ENCODE data around the gene DSCAM. TPM values are rescaled to one million over a fixed set of nuclear protein-coding genes. Genes with fewer than 3 reads are reported as not detected.

DSCAM gene
- total and polyA plus RNA-seq, 2 donors (not counting 1 experiment from before 2014, with no cell fraction given): not detected

DNA sequence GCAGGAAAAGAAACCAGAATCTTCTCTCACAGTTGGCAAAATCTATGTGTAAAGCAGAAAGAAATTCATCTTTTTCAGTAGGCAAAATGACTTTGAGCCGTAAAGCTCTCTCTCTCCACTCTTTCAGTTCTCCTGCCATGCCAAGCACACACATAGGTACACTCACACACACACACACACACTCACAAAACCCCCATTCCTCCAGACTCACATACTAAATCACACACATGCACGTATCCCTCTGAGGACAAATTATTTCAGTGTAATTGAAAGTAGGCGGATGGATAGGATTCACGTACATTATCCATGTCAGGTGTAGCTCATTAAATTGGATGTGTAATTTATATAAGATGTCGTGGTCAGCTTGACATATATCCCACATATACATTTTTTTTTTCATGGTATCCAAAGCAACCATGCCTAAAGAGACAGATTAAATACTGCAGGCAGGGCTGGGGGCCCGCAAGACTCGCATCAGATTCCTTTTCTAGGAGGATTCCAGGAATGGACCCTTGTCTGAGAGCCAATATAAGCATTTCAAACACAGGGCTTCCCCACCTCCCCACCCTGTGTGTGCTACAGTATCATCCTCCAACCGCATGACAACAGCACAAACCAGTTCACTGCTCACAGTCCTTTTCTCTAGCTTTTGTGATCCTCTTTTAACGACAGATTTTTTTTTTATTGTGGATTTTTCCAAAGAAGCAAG is 658.9 kb downstream of the DSCAM start:
- ChIA-PET POLR2A (no interaction called here), CTCF (no interaction called here)
- Mint-ChIP-seq H3K27ac (no peak overlapping the region), H3K4me3 (no peak overlapping the region), H3K27me3 (no peaks in the 10 kb centered on the region), H3K4me1 (no peaks in the 10 kb centered on the region), H3K9me3 (ENCODE audit: insufficient read depth) (peaks cover 3% of the 10 kb centered on the region)
- TF ChIP-seq EZH2 (IDR thresholded peaks at IDR 0.05; ENCODE audit: borderline replicate concordance, insufficient read depth, low read depth, low read length, poor library complexity, severe bottlenecking) (no peak), CTCF (IDR thresholded peaks at IDR 0.05) (no peak)
- H3K36me3 ChIP-seq (replicated peaks in 1 of 2; ENCODE audit: control extremely low read depth in 1 of 2, control insufficient read depth in 1 of 2, extremely low read depth in 1 of 2, insufficient read depth in 2 of 2, low read length in 1 of 2): no peaks in the 10 kb centered on the region
- H3K4me1 ChIP-seq (ENCODE audit: control insufficient read depth in 2 of 2, insufficient read depth in 2 of 2, low read length in 2 of 2): no peaks in the 10 kb centered on the region
- no peak overlapping the region for H3K9ac ChIP-seq (ENCODE audit: low read length)
- 100% methylated on average over 2 of the region's 9 CpGs for WGBS (ENCODE audit: insufficient coverage)
- H3K4me2 ChIP-seq (replicated peaks; ENCODE audit: low read depth, low read length, poor library complexity, severe bottlenecking): no peak overlapping the region
- no peaks in the 10 kb centered on the region for H3K27me3 ChIP-seq (replicated peaks in 1 of 4; ENCODE audit: control extremely low read depth in 1 of 4, control insufficient read depth in 3 of 4, insufficient read depth in 4 of 4, low read length in 3 of 4)
- ATAC-seq (ENCODE audit: low read depth) (no peak), DNase-seq (no peak)
- H3K9me3 ChIP-seq (ENCODE audit: control extremely low read depth in 1 of 3, control insufficient read depth in 2 of 3, insufficient read depth in 1 of 3, low read length in 2 of 3): peaks cover 0 to 20% (median 0%) of the 10 kb centered on the region in 3 donors
- no peaks in the 10 kb centered on the region for H3K79me2 ChIP-seq (ENCODE audit: control insufficient read depth, insufficient read depth, low read length)
- H4K20me1 ChIP-seq (ENCODE audit: control insufficient read depth, insufficient read depth, low read length, poor library complexity, severe bottlenecking): no peaks in the 10 kb centered on the region
- intact Hi-C loops (cut with micrococcal nuclease): no loop called here
- H3K27ac ChIP-seq (ENCODE audit: low read length in 2 of 2): no peak overlapping the region
- H3K4me3 ChIP-seq (ENCODE audit: control extremely low read depth in 1 of 5, extremely low read depth in 1 of 5, insufficient read depth in 1 of 5, low read depth in 2 of 5, low read length in 4 of 5): no peak overlapping the region
- no peak overlapping the region for H2AFZ ChIP-seq (ENCODE audit: insufficient read depth, low read depth, low read length, poor library complexity, severe bottlenecking)

GRCh38 chr21:40187244-40187643 is 659.7 kb downstream of the DSCAM start:
- no peak overlapping the region for H3K9ac ChIP-seq (ENCODE audit: low read length)
- peaks cover 0 to 27% (median 0%) of the 10 kb centered on the region in 3 donors for H3K9me3 ChIP-seq (ENCODE audit: control extremely low read depth in 1 of 3, control insufficient read depth in 2 of 3, insufficient read depth in 1 of 3, low read length in 2 of 3)
- H4K20me1 ChIP-seq (ENCODE audit: control insufficient read depth, insufficient read depth, low read length, poor library complexity, severe bottlenecking): no peaks in the 10 kb centered on the region
- POLR2A ChIA-PET: no interaction called here
- no peaks in the 10 kb centered on the region for H3K79me2 ChIP-seq (ENCODE audit: control insufficient read depth, insufficient read depth, low read length)
- H3K36me3 ChIP-seq (replicated peaks in 1 of 2; ENCODE audit: control extremely low read depth in 1 of 2, control insufficient read depth in 1 of 2, extremely low read depth in 1 of 2, insufficient read depth in 2 of 2, low read length in 1 of 2): no peaks in the 10 kb centered on the region
- no peaks in the 10 kb centered on the region for H3K4me1 Mint-ChIP-seq
- no peak overlapping the region for H3K4me2 ChIP-seq (replicated peaks; ENCODE audit: low read depth, low read length, poor library complexity, severe bottlenecking)
- CTCF ChIA-PET: no interaction called here
- ATAC-seq (ENCODE audit: low read depth) (no peak), DNase-seq (no peak)
- intact Hi-C loops (cut with micrococcal nuclease): no loop called here
- no peak overlapping the region for H3K4me3 Mint-ChIP-seq
- H3K27ac Mint-ChIP-seq: no peak overlapping the region
- no peaks in the 10 kb centered on the region for H3K4me1 ChIP-seq (ENCODE audit: control insufficient read depth in 2 of 2, insufficient read depth in 2 of 2, low read length in 2 of 2)
- TF ChIP-seq EZH2 (IDR thresholded peaks at IDR 0.05; ENCODE audit: borderline replicate concordance, insufficient read depth, low read depth, low read length, poor library complexity, severe bottlenecking) (no peak), CTCF (IDR thresholded peaks at IDR 0.05) (no peak)
- H2AFZ ChIP-seq (ENCODE audit: insufficient read depth, low read depth, low read length, poor library complexity, severe bottlenecking): no peak overlapping the region
- H3K27ac ChIP-seq (ENCODE audit: low read length in 2 of 2): no peak overlapping the region
- H3K9me3 Mint-ChIP-seq (ENCODE audit: insufficient read depth): peaks cover 3% of the 10 kb centered on the region
- H3K27me3 ChIP-seq (replicated peaks in 1 of 4; ENCODE audit: control extremely low read depth in 1 of 4, control insufficient read depth in 3 of 4, insufficient read depth in 4 of 4, low read length in 3 of 4): no peaks in the 10 kb centered on the region
- H3K27me3 Mint-ChIP-seq: no peaks in the 10 kb centered on the region
- H3K4me3 ChIP-seq (ENCODE audit: control extremely low read depth in 1 of 5, extremely low read depth in 1 of 5, insufficient read depth in 1 of 5, low read depth in 2 of 5, low read length in 4 of 5): no peak overlapping the region
- WGBS (ENCODE audit: insufficient coverage): 95% methylated on average over 3 of the region's 6 CpGs
